ENCODE data around the gene RING1. TPM values are rescaled to one million over a fixed set of nuclear protein-coding genes. Genes with fewer than 3 reads are reported as not detected.

The RING1 gene
- total RNA-seq, 3 donors from 2014 or later (not counting 1 experiment from before 2014, with no cell fraction given), result 34.5 to 40.3 (median 36.5) TPM

DNA sequence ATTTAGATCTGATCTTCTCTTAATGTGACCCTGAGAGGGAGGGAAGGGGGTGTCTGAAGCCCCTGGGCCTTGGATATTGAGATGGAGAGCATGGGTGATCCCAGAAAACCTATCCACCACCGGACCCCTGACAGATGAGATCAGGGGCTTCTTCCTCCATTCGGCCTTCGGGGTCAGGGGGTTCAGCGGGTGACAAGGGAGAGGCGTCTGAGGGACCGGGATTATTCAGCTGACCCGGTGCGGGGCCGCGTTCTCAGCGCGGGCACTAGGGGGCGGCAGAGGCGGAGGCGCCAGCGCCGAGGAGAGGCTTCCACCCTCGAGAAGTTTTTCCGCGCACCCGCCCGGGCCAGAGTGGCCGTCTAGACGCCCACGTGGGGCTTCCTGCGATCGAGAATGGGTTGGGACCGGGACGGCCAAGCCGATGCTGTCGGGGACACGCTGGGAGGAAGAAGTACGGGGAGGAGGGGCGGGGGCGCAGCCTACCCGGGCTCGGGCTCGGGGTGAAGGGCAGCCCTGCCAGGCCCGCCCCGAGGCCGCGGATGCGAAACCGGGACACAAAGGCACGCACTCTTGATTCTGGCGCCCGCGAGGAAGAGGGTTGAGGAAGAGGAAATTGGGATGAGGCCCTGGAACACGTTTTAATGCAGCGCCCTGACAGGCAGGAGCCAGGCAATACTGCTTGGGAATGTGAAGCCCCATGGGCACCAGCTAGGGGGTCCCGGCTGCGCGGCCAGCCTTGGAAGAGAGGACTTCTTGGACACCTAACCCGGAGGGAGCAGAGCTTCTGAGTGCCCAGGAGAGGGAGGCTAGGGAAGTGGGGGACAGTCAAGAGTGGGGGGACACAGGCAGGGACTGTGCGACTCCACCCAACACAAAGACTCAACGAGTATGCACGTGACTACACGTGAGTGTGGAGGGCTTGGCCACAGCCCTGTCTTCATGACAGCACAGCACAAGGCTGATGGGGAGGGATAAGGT is 46.7 kb upstream of the RING1 start:
- Histone ChIP-seq H3K36me3 (ENCODE audit: control insufficient read depth, insufficient read depth, low read length) (no peaks in the 10 kb centered on the region), H3K9me3 (ENCODE audit: control insufficient read depth, insufficient read depth, low read length) (no peaks in the 10 kb centered on the region), H3K4me3 (ENCODE audit: low read length) (peak overlapping the region; percentile 44), H3K27me3 (ENCODE audit: control insufficient read depth, insufficient read depth, low read length) (no peaks in the 10 kb centered on the region), H3K27ac (ENCODE audit: low read length) (no peak overlapping the region), H3K4me1 (ENCODE audit: control insufficient read depth, insufficient read depth, low read length) (peaks cover 12% of the 10 kb centered on the region)
- Mint-ChIP-seq H3K36me3 (no peaks in the 10 kb centered on the region), H3K4me1 (peaks cover 10 to 12% of the 10 kb centered on the region in 2 donors), H3K27me3 (ENCODE audit: low read depth in 2 of 2) (peaks cover 0 to 9% of the 10 kb centered on the region in 2 donors), H3K4me3 (peak overlapping the region; percentile 94), H3K27ac (peak overlapping the region in 1 of 2 donors; percentile 90), H3K9me3 (no peaks in the 10 kb centered on the region)
- peak; percentile 93 to 99 (median 99) for ATAC-seq
- peak; percentile 89 for TF ChIP-seq CTCF (IDR thresholded peaks at IDR 0.05)
- WGBS (ENCODE audit: insufficient coverage), result 9% methylated on average over 56 of the region's 58 CpGs
- intact Hi-C loops (cut with micrococcal nuclease), result loop anchor here (1.0 kb wide), 2 partner anchors 36 to 87 kb away; no protein-coding TSS in a partner anchor
- peak; percentile 84 to 87 for DNase-seq

DNA sequence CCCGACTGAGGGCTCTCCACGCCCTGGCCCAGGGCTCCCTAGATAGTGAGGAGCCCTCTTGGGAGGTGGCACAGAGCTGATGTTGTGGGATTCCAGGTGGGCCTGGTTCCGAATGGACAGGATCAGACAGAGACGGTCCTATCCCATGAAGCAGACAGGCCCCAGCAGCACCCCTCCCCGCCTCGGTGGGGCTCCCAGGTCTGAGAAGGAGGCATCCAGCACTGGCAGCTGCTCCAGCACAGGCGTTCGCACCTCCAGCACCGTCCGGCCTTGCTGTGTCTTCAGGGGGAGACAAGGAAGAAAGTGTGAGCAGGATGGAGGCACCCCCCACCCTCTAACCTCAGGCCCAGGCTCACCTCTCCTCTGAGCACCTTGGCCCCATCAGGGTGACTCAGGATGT is 44.8 kb upstream of the RING1 start:
- intact Hi-C loops (cut with micrococcal nuclease), result no loop called here
- no peak overlapping the region for H3K27ac ChIP-seq (ENCODE audit: low read length)

DNA sequence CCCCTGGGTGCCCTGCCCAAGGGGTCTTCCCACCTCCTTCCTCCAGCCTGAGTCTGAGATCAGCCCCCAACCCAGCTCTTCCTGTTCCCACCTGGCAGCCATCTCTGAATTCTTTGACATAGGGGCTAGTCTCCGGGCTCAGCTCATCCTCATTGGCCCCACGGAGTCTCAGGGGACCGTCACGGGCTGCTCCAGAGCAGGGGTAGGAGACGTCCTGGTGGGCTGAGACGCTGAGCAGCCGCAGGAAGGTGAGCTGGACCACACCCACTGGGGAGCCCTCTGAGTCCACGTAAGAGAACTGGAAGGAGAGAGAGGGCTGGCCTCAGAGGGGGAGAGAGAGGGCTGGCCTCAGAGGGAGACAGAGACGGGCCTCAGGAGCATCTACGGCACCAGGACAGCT is 44.1 kb upstream of the RING1 start:
- H3K4me3 ChIP-seq (ENCODE audit: low read length), result no peak overlapping the region
- H3K4me1 Mint-ChIP-seq, result peaks cover 10 to 12% of the 10 kb centered on the region in 2 donors
- H3K36me3 Mint-ChIP-seq, result no peaks in the 10 kb centered on the region
- peaks cover 0 to 9% of the 10 kb centered on the region in 2 donors for H3K27me3 Mint-ChIP-seq (ENCODE audit: low read depth in 2 of 2)
- H3K27ac ChIP-seq (ENCODE audit: low read length), result no peak overlapping the region
- ATAC-seq (no peak), DNase-seq (no peak)
- no peaks in the 10 kb centered on the region for H3K27me3 ChIP-seq (ENCODE audit: control insufficient read depth, insufficient read depth, low read length)
- intact Hi-C loops (cut with micrococcal nuclease), result no loop called here
- H3K4me1 ChIP-seq (ENCODE audit: control insufficient read depth, insufficient read depth, low read length), result peaks cover 12% of the 10 kb centered on the region
- H3K4me3 Mint-ChIP-seq, result no peak overlapping the region
- H3K9me3 Mint-ChIP-seq, result no peaks in the 10 kb centered on the region
- H3K27ac Mint-ChIP-seq, result no peak overlapping the region
- H3K9me3 ChIP-seq (ENCODE audit: control insufficient read depth, insufficient read depth, low read length), result no peaks in the 10 kb centered on the region
- H3K36me3 ChIP-seq (ENCODE audit: control insufficient read depth, insufficient read depth, low read length), result no peaks in the 10 kb centered on the region
- TF ChIP-seq CTCF (IDR thresholded peaks at IDR 0.05), result no peak
- 73% methylated on average over 10 of the region's 10 CpGs for WGBS (ENCODE audit: insufficient coverage)

More for the DNA sequence above, 44.8 kb upstream of the RING1 start:
- H3K27me3 ChIP-seq (ENCODE audit: control insufficient read depth, insufficient read depth, low read length), result no peaks in the 10 kb centered on the region
- H3K4me3 ChIP-seq (ENCODE audit: low read length), result no peak overlapping the region
- H3K4me1 Mint-ChIP-seq, result peaks cover 10 to 12% of the 10 kb centered on the region in 2 donors
- no peaks in the 10 kb centered on the region for H3K9me3 ChIP-seq (ENCODE audit: control insufficient read depth, insufficient read depth, low read length)
- peaks cover 12% of the 10 kb centered on the region for H3K4me1 ChIP-seq (ENCODE audit: control insufficient read depth, insufficient read depth, low read length)
- no peak overlapping the region for H3K27ac Mint-ChIP-seq
- H3K36me3 ChIP-seq (ENCODE audit: control insufficient read depth, insufficient read depth, low read length), result no peaks in the 10 kb centered on the region
- DNase-seq, result no peak
- H3K36me3 Mint-ChIP-seq, result no peaks in the 10 kb centered on the region
- peaks cover 0 to 9% of the 10 kb centered on the region in 2 donors for H3K27me3 Mint-ChIP-seq (ENCODE audit: low read depth in 2 of 2)
- H3K9me3 Mint-ChIP-seq, result no peaks in the 10 kb centered on the region
- 91% methylated on average over 10 of the region's 10 CpGs for WGBS (ENCODE audit: insufficient coverage)
- no peak for ATAC-seq
- TF ChIP-seq CTCF (IDR thresholded peaks at IDR 0.05), result no peak
- H3K4me3 Mint-ChIP-seq, result no peak overlapping the region

Measured in natural killer cell (primary cell).